HL-60 (cell line): Measurements from ENCODE around the gene INVS.

Experiments used
- DNase-seq, 2 experiments: peaks; one replicate each; pipeline ENCODE4 v3.0.0-alpha.2; 2010 to 2020; ENCODE audit warnings: low read depth in 1 of 2, low spot score in 1 of 2
- H3K27ac ChIP-seq: fragments of 250-450 bp; sonication (Bioruptor Pico); replicated peaks from 2 replicates; pipeline ENCODE4 v1.5.1; 2020; ENCODE audit warnings: mild to moderate bottlenecking, moderate library complexity
- H3K27me3 ChIP-seq: fragments of 250-450 bp; sonication (Bioruptor Pico); 2 replicates; pipeline ENCODE4 v1.5.1; 2021; ENCODE audit warnings: mild to moderate bottlenecking, moderate library complexity; ENCODE audit not compliant: insufficient read depth, poor library complexity, severe bottlenecking
- H3K4me3 ChIP-seq: replicated peaks from 2 replicates; pipeline ENCODE4 v1.5.1; 2011; ENCODE audit warnings: mild to moderate bottlenecking, control low read depth, low read length; ENCODE audit not compliant: insufficient read depth
- CTCF ChIP-seq: IDR thresholded peaks from one replicate; pipeline ENCODE4 v1.5.1; 2011; ENCODE audit warnings: low read length, control low read depth, inconsistent platforms; ENCODE audit not compliant: insufficient read depth
- GABPA ChIP-seq: IDR thresholded peaks from 2 replicates; pipeline ENCODE4 v1.6.1; 2012; ENCODE audit warnings: low read depth
- POLR2AphosphoS5 ChIP-seq: IDR thresholded peaks from 2 replicates; pipeline ENCODE4 v1.6.1; 2012; ENCODE audit warnings: low read depth
- SPI1 ChIP-seq: IDR thresholded peaks from 2 replicates; pipeline ENCODE4 v1.6.1; 2012; ENCODE audit warnings: low read depth, mild to moderate bottlenecking, borderline replicate concordance
- TF ChIP-seq, protein P1 (sequence below): IDR thresholded peaks from 2 replicates; pipeline ENCODE4 v1.6.1; 2012; ENCODE audit warnings: low read depth; ENCODE audit not compliant: insufficient replicate concordance

INVS gene

GRCh38 chr9:100208673-100209072 lies 109.6 kb downstream of the INVS start:
- no peak for DNase-seq
- TF ChIP-seq CTCF (no peak), POLR2AphosphoS5 (no peak), SPI1 (no peak), GABPA (no peak)
- TF ChIP-seq, protein P1, sequence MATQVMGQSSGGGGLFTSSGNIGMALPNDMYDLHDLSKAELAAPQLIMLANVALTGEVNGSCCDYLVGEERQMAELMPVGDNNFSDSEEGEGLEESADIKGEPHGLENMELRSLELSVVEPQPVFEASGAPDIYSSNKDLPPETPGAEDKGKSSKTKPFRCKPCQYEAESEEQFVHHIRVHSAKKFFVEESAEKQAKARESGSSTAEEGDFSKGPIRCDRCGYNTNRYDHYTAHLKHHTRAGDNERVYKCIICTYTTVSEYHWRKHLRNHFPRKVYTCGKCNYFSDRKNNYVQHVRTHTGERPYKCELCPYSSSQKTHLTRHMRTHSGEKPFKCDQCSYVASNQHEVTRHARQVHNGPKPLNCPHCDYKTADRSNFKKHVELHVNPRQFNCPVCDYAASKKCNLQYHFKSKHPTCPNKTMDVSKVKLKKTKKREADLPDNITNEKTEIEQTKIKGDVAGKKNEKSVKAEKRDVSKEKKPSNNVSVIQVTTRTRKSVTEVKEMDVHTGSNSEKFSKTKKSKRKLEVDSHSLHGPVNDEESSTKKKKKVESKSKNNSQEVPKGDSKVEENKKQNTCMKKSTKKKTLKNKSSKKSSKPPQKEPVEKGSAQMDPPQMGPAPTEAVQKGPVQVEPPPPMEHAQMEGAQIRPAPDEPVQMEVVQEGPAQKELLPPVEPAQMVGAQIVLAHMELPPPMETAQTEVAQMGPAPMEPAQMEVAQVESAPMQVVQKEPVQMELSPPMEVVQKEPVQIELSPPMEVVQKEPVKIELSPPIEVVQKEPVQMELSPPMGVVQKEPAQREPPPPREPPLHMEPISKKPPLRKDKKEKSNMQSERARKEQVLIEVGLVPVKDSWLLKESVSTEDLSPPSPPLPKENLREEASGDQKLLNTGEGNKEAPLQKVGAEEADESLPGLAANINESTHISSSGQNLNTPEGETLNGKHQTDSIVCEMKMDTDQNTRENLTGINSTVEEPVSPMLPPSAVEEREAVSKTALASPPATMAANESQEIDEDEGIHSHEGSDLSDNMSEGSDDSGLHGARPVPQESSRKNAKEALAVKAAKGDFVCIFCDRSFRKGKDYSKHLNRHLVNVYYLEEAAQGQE: no peak
- no peak overlapping the region for H3K27ac ChIP-seq
- no peak overlapping the region for H3K4me3 ChIP-seq
- no peaks in the 10 kb centered on the region for H3K27me3 ChIP-seq

DNA sequence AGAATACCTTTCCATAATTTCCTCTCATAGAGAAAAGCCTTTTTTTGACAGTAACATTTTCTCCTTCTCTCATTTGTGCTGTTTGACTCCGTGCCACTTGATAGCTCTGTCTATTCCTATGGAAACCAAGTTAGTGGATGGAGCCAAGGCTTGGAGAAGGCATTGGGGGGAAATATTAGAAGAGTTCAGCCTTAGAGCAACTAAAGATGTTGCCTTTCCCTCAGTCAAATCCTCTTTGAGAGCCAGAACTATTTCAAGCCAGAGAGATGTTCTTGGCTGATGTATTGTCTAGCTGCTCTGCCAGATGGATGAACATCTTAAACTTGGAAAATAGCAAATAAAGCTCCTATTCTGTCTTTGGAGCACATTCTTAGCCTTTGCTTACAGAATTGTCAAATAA lies 112.4 kb downstream of the INVS start:
- Histone ChIP-seq H3K4me3 (no peak overlapping the region), H3K27ac (no peak overlapping the region), H3K27me3 (no peaks in the 10 kb centered on the region)
- TF ChIP-seq SPI1 (no peak), GABPA (no peak), CTCF (no peak), POLR2AphosphoS5 (no peak)
- TF ChIP-seq, protein P1: no peak
- no peak for DNase-seq

DNA sequence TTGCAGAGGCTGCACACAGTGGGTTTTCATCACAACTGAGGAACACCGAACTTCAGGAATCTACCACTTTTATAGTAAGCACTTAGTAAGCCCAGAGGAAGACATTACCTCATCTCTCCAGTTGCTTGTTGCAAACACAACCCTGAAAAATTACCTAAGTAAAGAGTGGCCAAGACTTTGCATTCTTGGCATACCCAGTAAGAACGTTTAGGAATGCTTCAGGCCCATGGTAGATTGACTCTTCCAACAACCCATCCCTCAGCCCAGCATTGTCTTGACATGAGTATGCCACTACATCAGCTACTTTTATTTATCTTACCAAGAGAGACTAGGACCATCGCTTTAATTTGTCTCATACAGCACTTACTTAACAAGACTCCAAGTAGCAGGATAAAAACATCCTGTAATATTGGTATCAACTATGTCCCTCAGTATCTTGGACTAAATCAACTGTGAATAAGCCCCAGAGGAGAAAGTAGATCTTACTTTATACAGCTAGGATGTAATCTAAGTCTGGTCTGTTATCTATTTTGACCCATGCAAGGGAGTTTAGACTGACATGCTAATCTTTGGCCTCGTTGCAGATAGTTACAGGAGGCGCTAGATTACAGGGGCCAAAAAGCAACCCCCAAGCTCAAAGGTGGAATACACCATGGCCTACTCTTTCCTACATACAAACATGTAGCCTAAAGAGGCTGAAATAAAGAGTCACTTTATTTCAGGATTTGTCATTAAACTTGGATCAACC lies 114.9 kb downstream of the INVS start:
- Histone ChIP-seq H3K4me3 (no peak overlapping the region), H3K27ac (no peak overlapping the region), H3K27me3 (no peaks in the 10 kb centered on the region)
- TF ChIP-seq POLR2AphosphoS5: no peak
- no peak for TF ChIP-seq SPI1
- TF ChIP-seq, protein P1: no peak
- TF ChIP-seq CTCF: no peak
- no peak for TF ChIP-seq GABPA
- DNase-seq: no peak
